ENCODE data around the gene EPB41L4A. TPM values are rescaled to one million over a fixed set of nuclear protein-coding genes. Genes with fewer than 3 reads are reported as not detected.

The EPB41L4A gene
- total RNA-seq, 1 experiment from 2014 or later = 5.2 TPM

DNA sequence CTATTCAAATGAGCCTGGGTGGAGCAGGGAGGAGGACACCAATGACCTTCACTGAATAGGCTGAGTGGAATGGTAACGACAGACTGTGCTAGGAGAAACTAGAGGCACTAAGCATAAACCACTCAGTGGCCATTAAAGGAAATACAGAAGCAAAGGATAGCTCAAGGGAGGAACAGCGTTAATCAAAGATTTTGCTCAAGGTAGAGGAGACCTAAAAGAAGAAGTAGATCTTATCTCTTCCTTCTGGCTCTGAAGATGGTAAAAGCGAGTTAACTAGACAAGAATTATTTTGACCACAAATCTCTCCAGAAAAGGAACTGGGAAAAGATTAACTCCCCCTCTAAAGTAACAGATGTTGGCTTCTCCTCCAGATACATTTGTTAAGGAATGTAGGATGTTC, 299.6 kb downstream of the EPB41L4A start (continued):
- TF ChIP-seq, protein P1, sequence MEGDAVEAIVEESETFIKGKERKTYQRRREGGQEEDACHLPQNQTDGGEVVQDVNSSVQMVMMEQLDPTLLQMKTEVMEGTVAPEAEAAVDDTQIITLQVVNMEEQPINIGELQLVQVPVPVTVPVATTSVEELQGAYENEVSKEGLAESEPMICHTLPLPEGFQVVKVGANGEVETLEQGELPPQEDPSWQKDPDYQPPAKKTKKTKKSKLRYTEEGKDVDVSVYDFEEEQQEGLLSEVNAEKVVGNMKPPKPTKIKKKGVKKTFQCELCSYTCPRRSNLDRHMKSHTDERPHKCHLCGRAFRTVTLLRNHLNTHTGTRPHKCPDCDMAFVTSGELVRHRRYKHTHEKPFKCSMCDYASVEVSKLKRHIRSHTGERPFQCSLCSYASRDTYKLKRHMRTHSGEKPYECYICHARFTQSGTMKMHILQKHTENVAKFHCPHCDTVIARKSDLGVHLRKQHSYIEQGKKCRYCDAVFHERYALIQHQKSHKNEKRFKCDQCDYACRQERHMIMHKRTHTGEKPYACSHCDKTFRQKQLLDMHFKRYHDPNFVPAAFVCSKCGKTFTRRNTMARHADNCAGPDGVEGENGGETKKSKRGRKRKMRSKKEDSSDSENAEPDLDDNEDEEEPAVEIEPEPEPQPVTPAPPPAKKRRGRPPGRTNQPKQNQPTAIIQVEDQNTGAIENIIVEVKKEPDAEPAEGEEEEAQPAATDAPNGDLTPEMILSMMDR (IDR thresholded peaks at IDR 0.05) = no peak
- TF ChIP-seq, protein P2, sequence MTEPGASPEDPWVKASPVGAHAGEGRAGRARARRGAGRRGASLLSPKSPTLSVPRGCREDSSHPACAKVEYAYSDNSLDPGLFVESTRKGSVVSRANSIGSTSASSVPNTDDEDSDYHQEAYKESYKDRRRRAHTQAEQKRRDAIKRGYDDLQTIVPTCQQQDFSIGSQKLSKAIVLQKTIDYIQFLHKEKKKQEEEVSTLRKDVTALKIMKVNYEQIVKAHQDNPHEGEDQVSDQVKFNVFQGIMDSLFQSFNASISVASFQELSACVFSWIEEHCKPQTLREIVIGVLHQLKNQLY (CRISPR knock-in tag; IDR thresholded peaks at IDR 0.05) = no peak
- no peak for TF ChIP-seq ZBTB21 (CRISPR knock-in tag; IDR thresholded peaks at IDR 0.05; ENCODE audit: borderline replicate concordance)
- TF ChIP-seq, protein P3, sequence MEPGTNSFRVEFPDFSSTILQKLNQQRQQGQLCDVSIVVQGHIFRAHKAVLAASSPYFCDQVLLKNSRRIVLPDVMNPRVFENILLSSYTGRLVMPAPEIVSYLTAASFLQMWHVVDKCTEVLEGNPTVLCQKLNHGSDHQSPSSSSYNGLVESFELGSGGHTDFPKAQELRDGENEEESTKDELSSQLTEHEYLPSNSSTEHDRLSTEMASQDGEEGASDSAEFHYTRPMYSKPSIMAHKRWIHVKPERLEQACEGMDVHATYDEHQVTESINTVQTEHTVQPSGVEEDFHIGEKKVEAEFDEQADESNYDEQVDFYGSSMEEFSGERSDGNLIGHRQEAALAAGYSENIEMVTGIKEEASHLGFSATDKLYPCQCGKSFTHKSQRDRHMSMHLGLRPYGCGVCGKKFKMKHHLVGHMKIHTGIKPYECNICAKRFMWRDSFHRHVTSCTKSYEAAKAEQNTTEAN (CRISPR knock-in tag; IDR thresholded peaks at IDR 0.05) = no peak
- no peak for TF ChIP-seq MXD4 (CRISPR knock-in tag; IDR thresholded peaks at IDR 0.05; ENCODE audit: borderline replicate concordance)
- no peak for TF ChIP-seq TP53 (CRISPR knock-in tag; IDR thresholded peaks at IDR 0.05)
- TF ChIP-seq, protein P4, sequence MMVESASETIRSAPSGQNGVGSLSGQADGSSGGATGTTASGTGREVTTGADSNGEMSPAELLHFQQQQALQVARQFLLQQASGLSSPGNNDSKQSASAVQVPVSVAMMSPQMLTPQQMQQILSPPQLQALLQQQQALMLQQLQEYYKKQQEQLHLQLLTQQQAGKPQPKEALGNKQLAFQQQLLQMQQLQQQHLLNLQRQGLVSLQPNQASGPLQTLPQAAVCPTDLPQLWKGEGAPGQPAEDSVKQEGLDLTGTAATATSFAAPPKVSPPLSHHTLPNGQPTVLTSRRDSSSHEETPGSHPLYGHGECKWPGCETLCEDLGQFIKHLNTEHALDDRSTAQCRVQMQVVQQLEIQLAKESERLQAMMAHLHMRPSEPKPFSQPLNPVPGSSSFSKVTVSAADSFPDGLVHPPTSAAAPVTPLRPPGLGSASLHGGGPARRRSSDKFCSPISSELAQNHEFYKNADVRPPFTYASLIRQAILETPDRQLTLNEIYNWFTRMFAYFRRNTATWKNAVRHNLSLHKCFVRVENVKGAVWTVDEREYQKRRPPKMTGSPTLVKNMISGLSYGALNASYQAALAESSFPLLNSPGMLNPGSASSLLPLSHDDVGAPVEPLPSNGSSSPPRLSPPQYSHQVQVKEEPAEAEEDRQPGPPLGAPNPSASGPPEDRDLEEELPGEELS (CRISPR knock-in tag; IDR thresholded peaks at IDR 0.05) = no peak
- TF ChIP-seq ZNF121 (CRISPR knock-in tag; IDR thresholded peaks at IDR 0.05) = no peak

DNA sequence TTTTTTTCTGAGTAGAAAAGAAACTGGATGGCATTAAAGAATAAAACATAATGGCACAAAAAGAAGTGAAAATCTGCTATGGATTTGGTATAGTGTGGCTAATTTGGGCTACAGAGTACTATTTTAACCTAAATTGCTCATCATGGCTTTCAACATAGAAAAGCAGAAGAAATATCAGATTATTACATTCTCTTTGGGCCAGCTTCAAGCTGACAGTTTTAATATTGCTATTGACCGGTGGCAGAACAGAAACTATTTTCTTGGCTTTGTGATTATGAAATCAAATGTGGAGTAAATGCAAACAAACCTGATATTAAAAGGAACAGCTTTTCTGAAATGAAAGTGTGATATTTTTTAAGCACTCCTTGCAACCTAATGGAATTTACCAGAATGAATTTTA, 301.5 kb downstream of the EPB41L4A start:
- H3K4me3 Mint-ChIP-seq = no peak overlapping the region
- DNase-seq (ENCODE audit: low spot score) (no peak), ATAC-seq (no peak)
- POLR2A ChIA-PET = no interaction called here
- H3K27me3 Mint-ChIP-seq (ENCODE audit: low read depth) = no peaks in the 10 kb centered on the region
- CTCF ChIA-PET = no interaction called here
- no peak overlapping the region for H3K27ac Mint-ChIP-seq
- no peaks in the 10 kb centered on the region for H3K4me1 Mint-ChIP-seq
- no peaks in the 10 kb centered on the region for H3K9me3 Mint-ChIP-seq
- no peaks in the 10 kb centered on the region for H3K36me3 Mint-ChIP-seq
- no peak for TF ChIP-seq ELF4 (CRISPR knock-in tag; IDR thresholded peaks at IDR 0.05; ENCODE audit: low read depth)
- TF ChIP-seq, protein P5, sequence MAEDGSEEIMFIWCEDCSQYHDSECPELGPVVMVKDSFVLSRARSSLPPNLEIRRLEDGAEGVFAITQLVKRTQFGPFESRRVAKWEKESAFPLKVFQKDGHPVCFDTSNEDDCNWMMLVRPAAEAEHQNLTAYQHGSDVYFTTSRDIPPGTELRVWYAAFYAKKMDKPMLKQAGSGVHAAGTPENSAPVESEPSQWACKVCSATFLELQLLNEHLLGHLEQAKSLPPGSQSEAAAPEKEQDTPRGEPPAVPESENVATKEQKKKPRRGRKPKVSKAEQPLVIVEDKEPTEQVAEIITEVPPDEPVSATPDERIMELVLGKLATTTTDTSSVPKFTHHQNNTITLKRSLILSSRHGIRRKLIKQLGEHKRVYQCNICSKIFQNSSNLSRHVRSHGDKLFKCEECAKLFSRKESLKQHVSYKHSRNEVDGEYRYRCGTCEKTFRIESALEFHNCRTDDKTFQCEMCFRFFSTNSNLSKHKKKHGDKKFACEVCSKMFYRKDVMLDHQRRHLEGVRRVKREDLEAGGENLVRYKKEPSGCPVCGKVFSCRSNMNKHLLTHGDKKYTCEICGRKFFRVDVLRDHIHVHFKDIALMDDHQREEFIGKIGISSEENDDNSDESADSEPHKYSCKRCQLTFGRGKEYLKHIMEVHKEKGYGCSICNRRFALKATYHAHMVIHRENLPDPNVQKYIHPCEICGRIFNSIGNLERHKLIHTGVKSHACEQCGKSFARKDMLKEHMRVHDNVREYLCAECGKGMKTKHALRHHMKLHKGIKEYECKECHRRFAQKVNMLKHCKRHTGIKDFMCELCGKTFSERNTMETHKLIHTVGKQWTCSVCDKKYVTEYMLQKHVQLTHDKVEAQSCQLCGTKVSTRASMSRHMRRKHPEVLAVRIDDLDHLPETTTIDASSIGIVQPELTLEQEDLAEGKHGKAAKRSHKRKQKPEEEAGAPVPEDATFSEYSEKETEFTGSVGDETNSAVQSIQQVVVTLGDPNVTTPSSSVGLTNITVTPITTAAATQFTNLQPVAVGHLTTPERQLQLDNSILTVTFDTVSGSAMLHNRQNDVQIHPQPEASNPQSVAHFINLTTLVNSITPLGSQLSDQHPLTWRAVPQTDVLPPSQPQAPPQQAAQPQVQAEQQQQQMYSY (CRISPR knock-in tag; IDR thresholded peaks at IDR 0.05) = no peak
- no peak for TF ChIP-seq SMAD4 (CRISPR knock-in tag; IDR thresholded peaks at IDR 0.05)
- no peak for TF ChIP-seq ZNF317 (CRISPR knock-in tag; IDR thresholded peaks at IDR 0.05; ENCODE audit: borderline replicate concordance, low read depth)
- TF ChIP-seq, protein P6, sequence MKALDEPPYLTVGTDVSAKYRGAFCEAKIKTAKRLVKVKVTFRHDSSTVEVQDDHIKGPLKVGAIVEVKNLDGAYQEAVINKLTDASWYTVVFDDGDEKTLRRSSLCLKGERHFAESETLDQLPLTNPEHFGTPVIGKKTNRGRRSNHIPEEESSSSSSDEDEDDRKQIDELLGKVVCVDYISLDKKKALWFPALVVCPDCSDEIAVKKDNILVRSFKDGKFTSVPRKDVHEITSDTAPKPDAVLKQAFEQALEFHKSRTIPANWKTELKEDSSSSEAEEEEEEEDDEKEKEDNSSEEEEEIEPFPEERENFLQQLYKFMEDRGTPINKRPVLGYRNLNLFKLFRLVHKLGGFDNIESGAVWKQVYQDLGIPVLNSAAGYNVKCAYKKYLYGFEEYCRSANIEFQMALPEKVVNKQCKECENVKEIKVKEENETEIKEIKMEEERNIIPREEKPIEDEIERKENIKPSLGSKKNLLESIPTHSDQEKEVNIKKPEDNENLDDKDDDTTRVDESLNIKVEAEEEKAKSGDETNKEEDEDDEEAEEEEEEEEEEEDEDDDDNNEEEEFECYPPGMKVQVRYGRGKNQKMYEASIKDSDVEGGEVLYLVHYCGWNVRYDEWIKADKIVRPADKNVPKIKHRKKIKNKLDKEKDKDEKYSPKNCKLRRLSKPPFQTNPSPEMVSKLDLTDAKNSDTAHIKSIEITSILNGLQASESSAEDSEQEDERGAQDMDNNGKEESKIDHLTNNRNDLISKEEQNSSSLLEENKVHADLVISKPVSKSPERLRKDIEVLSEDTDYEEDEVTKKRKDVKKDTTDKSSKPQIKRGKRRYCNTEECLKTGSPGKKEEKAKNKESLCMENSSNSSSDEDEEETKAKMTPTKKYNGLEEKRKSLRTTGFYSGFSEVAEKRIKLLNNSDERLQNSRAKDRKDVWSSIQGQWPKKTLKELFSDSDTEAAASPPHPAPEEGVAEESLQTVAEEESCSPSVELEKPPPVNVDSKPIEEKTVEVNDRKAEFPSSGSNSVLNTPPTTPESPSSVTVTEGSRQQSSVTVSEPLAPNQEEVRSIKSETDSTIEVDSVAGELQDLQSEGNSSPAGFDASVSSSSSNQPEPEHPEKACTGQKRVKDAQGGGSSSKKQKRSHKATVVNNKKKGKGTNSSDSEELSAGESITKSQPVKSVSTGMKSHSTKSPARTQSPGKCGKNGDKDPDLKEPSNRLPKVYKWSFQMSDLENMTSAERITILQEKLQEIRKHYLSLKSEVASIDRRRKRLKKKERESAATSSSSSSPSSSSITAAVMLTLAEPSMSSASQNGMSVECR (CRISPR knock-in tag; IDR thresholded peaks at IDR 0.05; ENCODE audit: borderline replicate concordance) = no peak
- TF ChIP-seq, protein P1 (IDR thresholded peaks at IDR 0.05) = no peak
- TF ChIP-seq HMGA2 (CRISPR knock-in tag; IDR thresholded peaks at IDR 0.05) = no peak
- TF ChIP-seq TEAD4 (CRISPR knock-in tag; IDR thresholded peaks at IDR 0.05) = no peak
- TF ChIP-seq JUN (CRISPR knock-in tag; IDR thresholded peaks at IDR 0.05) = no peak
- TF ChIP-seq CREB1 (CRISPR knock-in tag; IDR thresholded peaks at IDR 0.05) = no peak
- TF ChIP-seq, protein P2 (CRISPR knock-in tag; IDR thresholded peaks at IDR 0.05) = no peak
- no peak for TF ChIP-seq PRRX2 (CRISPR knock-in tag; IDR thresholded peaks at IDR 0.05)
- TF ChIP-seq, protein P7, sequence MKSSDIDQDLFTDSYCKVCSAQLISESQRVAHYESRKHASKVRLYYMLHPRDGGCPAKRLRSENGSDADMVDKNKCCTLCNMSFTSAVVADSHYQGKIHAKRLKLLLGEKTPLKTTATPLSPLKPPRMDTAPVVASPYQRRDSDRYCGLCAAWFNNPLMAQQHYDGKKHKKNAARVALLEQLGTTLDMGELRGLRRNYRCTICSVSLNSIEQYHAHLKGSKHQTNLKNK (CRISPR knock-in tag; IDR thresholded peaks at IDR 0.05) = no peak
